ENCODE measurements around the gene B4GALNT3. TPM values are rescaled to one million over a fixed set of nuclear protein-coding genes. Genes with fewer than 3 reads are reported as not detected.

The B4GALNT3 gene
- total RNA-seq, 1 donor, result 0.10 TPM

DNA sequence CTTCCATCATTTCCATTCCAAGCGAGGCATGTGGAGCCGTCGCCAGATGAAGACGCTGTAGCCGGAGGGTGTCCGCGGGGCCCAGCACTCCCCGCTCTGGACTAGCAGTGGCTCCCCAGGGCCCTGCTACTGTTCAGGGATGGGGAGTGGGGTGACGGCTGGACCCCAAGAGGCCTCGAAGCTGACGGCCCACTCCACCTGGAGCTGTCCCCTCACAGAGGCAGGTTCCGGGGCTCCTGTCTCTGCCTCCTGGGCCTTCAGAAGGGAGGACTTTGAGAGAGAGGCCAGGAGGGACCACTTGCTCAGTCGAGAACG is 101.6 kb downstream of the B4GALNT3 start:
- Histone ChIP-seq H3K9me3 (ENCODE audit: low read depth, low read length) (no peaks in the 10 kb centered on the region), H3K4me1 (ENCODE audit: insufficient read depth, low read length) (peaks cover 66% of the 10 kb centered on the region), H3K4me3 (ENCODE audit: low read length) (no peak overlapping the region), H3K27me3 (ENCODE audit: insufficient read depth, low read length) (no peaks in the 10 kb centered on the region)

DNA sequence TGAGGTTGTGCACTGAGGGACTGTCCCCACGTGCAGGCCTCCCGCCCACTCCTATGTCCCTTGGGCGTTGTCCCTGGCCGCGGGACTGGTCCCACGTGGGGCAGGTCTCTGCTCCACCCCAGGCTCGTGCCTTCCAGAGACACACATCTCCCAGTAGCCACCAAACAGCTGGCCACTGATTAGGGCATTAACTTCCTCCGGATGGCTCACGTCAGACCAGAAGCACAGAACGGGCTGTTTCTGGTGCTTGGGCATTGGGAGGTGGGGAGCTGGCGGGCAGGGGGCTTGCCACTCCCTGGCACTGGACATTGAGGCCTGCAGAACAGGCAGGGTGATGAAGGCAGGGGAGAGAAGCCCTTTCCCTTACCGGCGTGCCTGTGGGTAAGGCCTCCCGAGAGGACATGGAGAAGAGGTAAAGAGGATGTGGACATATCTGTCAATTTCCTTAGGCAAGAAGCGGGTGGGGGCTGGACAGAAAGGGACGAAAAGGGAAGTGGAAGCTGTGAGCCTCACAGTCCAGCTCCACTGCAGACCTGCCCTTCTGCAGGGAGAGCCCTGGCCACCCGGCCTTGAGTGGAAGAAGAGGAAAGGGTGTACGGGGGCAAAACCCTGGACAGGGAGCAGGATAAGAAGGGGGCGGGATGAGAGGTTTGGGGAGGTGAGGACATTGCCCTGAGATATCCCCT is 102.3 kb downstream of the B4GALNT3 start:
- H3K4me3 ChIP-seq (ENCODE audit: low read length), result peak overlapping the region; percentile 13
- peaks cover 66% of the 10 kb centered on the region for H3K4me1 ChIP-seq (ENCODE audit: insufficient read depth, low read length)
- no peaks in the 10 kb centered on the region for H3K9me3 ChIP-seq (ENCODE audit: low read depth, low read length)
- H3K27me3 ChIP-seq (ENCODE audit: insufficient read depth, low read length), result no peaks in the 10 kb centered on the region

DNA sequence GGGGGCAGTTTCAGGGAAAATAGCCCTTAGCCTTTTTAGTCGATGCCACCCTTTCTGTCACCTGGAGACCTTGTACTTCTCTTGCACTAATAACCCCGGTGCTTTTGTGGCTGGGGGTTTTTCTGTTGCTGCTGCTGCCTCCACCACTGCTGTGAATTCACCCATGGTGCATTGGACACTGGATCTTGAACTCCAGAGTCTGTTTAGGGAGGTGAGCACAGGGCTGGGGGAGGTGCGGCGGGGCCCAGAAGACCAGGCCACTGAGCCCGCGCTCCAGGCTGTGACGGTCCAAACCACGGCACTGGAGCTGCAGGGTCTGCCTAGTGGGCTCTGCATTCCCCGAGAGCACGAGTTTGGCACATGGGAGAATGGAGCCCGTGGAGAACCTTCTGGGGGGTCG is 102.9 kb downstream of the B4GALNT3 start:
- Histone ChIP-seq H3K9me3 (ENCODE audit: low read depth, low read length) (no peaks in the 10 kb centered on the region), H3K4me1 (ENCODE audit: insufficient read depth, low read length) (peaks cover 66% of the 10 kb centered on the region), H3K4me3 (ENCODE audit: low read length) (no peak overlapping the region), H3K27me3 (ENCODE audit: insufficient read depth, low read length) (no peaks in the 10 kb centered on the region)

DNA sequence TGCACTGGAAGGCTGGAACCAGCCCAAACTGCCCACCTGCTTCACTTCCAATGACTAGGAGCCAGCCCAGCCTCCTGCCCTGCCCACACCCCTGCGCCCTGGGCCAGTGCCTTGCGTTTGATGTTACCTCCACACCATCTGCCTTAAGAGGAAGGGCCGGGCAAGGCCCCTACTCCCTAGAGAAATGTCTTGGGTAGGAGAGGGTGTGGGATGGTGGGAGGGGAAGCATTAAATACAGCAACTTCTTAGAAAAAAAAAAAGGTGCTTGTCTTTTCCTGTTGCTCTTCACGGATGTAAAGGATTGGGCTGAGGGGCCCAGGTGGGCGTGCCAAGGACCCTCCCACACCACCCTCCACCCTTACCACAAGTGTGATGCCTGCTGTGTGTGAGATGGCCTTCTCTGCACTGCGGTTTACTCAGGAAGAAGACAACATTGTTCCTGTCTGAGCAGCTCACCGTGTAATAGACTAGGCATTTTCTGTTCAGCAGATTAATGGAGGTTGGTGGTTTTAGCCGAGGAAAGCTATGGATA is 103.6 kb downstream of the B4GALNT3 start:
- Histone ChIP-seq H3K4me1 (ENCODE audit: insufficient read depth, low read length) (peaks cover 68% of the 10 kb centered on the region), H3K27me3 (ENCODE audit: insufficient read depth, low read length) (no peaks in the 10 kb centered on the region), H3K4me3 (ENCODE audit: low read length) (no peak overlapping the region), H3K9me3 (ENCODE audit: low read depth, low read length) (no peaks in the 10 kb centered on the region)

DNA sequence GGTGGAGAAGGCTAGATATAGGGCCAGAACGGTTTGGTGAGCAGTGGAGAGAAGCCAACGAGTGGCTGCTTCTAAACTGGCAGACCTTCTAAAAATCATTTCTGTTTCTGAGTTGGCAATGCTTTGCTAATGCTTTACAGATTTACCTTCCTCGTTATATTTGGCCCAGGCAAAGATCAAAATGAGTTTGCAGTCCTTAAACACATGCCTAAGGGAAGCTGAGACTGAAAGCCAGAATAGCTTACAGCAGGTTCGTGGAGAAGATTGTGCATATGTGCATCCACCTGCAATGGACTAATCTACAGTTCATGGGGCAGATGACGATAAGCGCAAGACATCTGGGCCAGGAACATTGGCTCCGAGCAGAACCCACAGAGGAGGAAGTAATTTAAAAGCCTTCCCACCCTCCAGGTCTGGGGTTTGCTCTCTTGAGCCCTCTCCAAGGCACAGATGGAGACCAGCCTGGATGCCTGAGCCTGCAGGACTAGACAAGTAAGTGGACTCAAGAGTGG is 104.1 kb downstream of the B4GALNT3 start:
- H3K4me3 ChIP-seq (ENCODE audit: low read length), result no peak overlapping the region
- H3K9me3 ChIP-seq (ENCODE audit: low read depth, low read length), result no peaks in the 10 kb centered on the region
- H3K27me3 ChIP-seq (ENCODE audit: insufficient read depth, low read length), result no peaks in the 10 kb centered on the region
- peaks cover 70% of the 10 kb centered on the region for H3K4me1 ChIP-seq (ENCODE audit: insufficient read depth, low read length)

DNA sequence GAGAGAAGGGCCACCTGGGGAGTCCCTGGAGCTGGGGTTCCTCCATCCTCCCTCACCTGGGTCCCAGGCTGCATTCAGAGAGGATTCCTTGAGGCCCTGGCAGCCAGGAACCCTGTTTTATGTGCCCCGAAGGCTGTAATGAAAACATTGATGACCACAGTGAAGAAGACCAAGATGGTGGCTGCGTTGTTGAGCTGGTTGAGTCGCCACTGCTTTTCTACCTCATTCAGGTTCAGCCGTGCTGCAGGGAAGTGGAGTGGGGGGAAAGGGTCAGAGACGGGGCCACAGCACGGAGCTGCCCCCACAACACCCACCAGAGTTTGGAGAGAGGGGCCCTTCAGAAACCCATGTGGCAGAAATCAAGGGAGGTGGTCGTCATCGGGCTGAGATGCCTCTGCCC is 105.4 kb downstream of the B4GALNT3 start:
- H3K27me3 ChIP-seq (ENCODE audit: insufficient read depth, low read length), result no peaks in the 10 kb centered on the region
- H3K4me1 ChIP-seq (ENCODE audit: insufficient read depth, low read length), result peaks cover 73% of the 10 kb centered on the region
- H3K9me3 ChIP-seq (ENCODE audit: low read depth, low read length), result no peaks in the 10 kb centered on the region
- no peak overlapping the region for H3K4me3 ChIP-seq (ENCODE audit: low read length)

DNA sequence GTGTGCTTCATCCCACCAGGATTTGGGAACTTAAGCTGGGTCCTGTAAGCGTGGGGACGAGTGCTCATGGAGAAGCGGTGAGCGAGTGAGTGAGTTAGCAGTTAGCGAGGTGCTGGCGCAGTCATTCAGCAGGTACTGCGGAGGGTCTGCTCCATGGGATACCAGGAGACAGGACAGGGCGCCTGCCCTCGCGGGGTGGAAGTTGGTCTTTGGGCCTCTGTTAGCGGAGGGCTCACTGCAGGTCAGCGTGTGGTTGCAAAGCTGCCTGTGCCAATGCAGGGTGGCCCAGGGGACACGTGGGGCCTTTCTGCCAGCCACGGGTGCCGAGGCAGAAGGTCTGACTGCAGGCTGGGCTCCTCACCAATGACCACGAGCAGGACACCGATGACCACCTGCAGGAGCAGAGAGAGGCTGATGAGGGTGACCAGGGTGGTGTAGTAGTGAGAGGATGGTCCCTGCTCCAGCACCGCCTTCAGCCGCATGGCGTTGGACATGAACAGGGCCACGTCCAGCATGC is 105.9 kb downstream of the B4GALNT3 start:
- no peaks in the 10 kb centered on the region for H3K27me3 ChIP-seq (ENCODE audit: insufficient read depth, low read length)

DNA sequence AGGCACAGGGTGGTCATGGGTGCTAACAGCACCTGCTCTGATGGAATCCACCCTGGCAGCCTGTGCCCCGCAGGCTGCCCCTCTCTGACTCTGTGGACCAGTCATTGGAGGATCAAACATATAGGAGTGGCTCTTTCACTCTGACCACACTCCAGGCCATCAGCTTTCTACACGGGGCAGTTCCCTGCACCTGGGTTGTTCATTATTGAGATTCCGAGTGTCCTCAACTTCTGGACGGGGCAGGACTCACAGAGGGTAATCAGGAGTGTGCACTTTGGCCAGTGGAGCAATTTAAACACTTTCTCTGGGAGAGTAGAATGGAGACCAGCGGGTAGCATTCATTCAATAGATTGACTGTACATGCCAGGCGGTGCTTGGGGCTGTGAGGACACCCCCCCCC is 108.7 kb downstream of the B4GALNT3 start:
- Histone ChIP-seq H3K4me3 (ENCODE audit: low read length) (no peak overlapping the region), H3K4me1 (ENCODE audit: insufficient read depth, low read length) (peaks cover 44% of the 10 kb centered on the region), H3K27me3 (ENCODE audit: insufficient read depth, low read length) (no peaks in the 10 kb centered on the region), H3K9me3 (ENCODE audit: low read depth, low read length) (no peaks in the 10 kb centered on the region)

More for the DNA sequence above, 105.9 kb downstream of the B4GALNT3 start:
- Histone ChIP-seq H3K4me1 (ENCODE audit: insufficient read depth, low read length) (peaks cover 72% of the 10 kb centered on the region), H3K9me3 (ENCODE audit: low read depth, low read length) (no peaks in the 10 kb centered on the region), H3K4me3 (ENCODE audit: low read length) (no peak overlapping the region)

DNA sequence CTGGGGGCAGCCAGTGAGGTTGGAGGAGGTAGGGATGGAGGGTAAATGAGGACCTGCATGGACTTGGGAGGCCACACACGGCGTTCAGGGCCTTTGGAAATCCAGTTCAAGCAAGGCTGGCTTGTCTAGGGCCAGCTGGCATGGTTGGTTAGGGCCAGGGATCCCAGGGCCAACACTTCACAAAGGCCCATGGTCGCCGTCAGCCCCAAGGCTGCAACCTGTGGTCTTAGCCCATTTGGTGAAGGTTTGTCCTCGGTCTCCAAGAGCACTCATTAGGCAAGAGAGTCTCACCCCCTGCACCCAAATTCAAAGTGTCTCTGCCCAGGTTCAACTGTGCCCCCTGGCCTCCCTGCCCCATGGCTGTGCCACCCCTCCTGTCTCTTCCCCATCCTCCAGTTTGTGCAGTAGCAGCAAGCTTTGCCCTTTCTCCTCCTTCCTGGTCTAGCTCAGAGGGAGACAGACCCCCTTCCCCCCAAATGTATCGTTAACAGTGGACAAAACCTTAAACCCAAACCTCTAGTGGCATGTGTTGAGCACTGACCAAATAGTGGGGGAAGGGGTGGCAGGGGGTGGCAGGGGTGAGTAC is 109.4 kb downstream of the B4GALNT3 start:
- H3K9me3 ChIP-seq (ENCODE audit: low read depth, low read length), result no peaks in the 10 kb centered on the region
- H3K4me1 ChIP-seq (ENCODE audit: insufficient read depth, low read length), result peaks cover 37% of the 10 kb centered on the region
- no peaks in the 10 kb centered on the region for H3K27me3 ChIP-seq (ENCODE audit: insufficient read depth, low read length)
- H3K4me3 ChIP-seq (ENCODE audit: low read length), result no peak overlapping the region

DNA sequence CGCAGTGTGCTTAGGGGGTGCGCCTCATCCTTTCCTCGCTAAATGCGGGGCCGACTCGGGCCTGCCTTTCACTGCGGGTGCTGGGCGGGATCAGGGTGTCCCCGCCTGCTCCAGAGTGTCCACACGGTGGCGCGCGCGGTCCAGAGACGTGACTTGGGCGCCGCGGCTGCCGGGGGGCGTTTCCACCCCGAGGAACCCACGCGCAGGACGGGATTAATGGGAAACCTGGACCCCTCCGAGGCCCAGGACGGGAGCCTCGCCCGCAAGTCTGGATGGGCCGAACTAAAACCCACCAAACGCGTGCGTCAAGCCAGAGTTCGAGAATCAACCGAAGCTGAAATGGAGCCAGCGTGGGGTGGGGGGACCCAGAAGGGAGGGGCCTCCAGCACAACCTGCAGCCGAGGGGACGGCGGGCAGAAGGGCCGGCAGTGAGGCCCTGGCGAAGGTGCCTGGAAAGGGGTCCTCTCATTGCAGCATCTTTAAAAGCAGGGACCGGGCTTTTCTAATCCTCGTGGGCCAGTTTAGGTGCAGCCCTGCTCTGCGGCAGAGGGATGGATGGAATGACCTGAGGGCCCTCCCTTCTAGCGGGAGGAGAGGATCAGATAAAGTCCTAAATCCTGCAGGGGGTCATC is 110.2 kb downstream of the B4GALNT3 start:
- H3K9me3 ChIP-seq (ENCODE audit: low read depth, low read length), result no peaks in the 10 kb centered on the region
- H3K4me3 ChIP-seq (ENCODE audit: low read length), result peak overlapping the region; percentile 31
- H3K27me3 ChIP-seq (ENCODE audit: insufficient read depth, low read length), result no peaks in the 10 kb centered on the region
- peaks cover 30% of the 10 kb centered on the region for H3K4me1 ChIP-seq (ENCODE audit: insufficient read depth, low read length)

DNA sequence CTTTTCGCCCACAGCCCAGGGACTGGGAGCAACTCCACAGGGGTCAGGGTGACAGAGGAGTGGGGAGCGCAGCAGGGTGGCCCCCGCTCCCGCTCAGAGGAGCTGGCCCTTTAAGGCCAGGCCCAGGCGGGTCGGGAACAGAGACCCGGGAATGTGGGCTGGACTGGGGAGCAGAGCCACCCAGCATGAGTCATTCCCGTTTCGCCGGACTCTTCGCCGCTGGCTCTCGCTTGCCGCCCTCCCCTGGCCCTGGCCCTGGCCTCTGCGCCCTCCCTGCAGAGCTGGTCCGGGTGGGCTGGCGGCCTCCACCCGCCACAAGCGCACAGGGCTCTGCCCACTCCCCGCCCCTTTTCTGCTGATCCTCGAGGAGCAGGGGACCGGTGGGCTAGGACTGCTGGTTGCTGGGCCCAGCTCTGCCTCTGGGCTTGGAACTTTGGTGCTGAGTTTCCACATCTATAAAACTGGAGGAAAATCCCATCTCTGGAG is 110.7 kb downstream of the B4GALNT3 start:
- Histone ChIP-seq H3K4me1 (ENCODE audit: insufficient read depth, low read length) (peaks cover 26% of the 10 kb centered on the region), H3K27me3 (ENCODE audit: insufficient read depth, low read length) (no peaks in the 10 kb centered on the region), H3K9me3 (ENCODE audit: low read depth, low read length) (no peaks in the 10 kb centered on the region), H3K4me3 (ENCODE audit: low read length) (no peak overlapping the region)

DNA sequence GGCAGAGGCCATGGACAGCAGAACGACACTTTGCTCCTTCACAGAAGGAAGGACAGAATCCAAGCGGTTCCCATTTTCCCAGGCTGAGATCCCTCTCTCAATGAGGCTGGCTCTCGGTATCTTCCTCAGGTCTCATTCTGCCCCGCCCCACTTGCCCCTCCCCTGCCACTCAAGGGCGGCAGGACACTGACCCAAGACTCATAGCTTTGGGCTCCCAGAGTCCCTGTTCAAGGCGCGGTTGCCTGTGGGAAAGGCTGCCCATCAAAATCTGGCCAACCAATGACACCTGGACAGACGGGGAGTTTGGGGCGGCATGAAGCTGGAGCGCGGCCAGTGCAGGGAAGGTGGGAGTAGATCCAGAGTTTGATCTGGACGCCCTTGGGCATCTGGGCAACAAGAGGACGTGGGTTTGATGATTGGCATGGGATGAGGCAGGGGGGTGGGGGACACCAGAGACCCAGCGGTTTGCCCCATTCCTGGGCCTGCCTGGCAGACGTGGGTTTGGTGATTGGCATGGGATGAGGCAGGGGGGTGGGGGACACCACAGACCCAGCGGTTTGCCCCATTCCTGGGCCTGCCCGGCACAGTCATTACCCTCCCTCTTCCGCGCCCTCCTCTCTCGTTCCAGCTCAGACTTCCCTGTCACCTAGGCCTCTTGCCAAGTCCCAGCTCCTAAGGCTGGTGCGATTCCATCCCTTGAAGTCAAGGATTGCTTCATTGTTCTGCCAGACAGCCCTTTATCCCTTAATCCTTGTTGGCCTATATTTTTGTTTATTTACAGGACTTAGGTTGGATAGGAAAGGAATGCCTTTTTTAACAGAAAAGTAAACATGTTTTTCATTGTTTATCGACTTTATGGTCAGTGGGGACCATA is 111.4 kb downstream of the B4GALNT3 start:
- no peak overlapping the region for H3K4me3 ChIP-seq (ENCODE audit: low read length)
- no peaks in the 10 kb centered on the region for H3K27me3 ChIP-seq (ENCODE audit: insufficient read depth, low read length)
- H3K9me3 ChIP-seq (ENCODE audit: low read depth, low read length), result no peaks in the 10 kb centered on the region
- peaks cover 26% of the 10 kb centered on the region for H3K4me1 ChIP-seq (ENCODE audit: insufficient read depth, low read length)

DNA sequence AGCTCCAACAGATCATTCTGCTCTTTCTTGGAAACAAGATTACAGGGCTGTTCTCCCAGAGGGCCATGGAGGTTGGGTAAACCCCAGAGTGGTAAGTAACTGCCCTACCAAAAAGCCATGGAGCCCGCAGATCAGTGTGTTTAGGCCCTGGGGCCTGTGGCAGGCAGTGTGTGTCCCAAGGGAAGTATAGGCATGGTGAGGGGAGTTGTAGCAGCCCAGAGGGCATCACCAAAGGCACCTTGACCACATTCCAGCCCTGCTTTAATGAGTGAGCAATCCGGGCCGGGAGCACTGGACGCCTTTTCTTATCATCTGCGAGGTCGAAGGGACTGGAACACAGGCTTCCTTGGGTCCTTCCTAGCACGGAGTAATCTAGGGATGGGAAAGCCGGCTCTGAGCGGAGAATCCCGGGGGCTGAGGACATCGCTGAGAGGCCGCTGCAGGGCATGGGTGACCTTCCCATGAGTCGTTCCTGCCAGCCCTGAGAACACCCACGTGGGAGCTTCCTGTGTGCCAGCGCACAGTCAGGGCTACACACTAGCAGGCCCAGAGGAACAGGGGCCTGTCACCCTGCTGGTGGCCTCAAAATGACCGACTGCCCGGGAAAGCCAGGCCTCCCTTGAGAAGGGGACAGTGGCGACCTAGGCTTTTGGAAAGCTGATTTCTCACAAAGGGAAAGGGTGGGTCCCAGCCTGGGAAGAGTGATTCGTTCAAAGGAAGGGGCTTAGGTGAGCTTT is 112.2 kb downstream of the B4GALNT3 start:
- H3K4me1 ChIP-seq (ENCODE audit: insufficient read depth, low read length), result peaks cover 33% of the 10 kb centered on the region
- H3K9me3 ChIP-seq (ENCODE audit: low read depth, low read length), result no peaks in the 10 kb centered on the region
- no peak overlapping the region for H3K4me3 ChIP-seq (ENCODE audit: low read length)
- H3K27me3 ChIP-seq (ENCODE audit: insufficient read depth, low read length), result no peaks in the 10 kb centered on the region

DNA sequence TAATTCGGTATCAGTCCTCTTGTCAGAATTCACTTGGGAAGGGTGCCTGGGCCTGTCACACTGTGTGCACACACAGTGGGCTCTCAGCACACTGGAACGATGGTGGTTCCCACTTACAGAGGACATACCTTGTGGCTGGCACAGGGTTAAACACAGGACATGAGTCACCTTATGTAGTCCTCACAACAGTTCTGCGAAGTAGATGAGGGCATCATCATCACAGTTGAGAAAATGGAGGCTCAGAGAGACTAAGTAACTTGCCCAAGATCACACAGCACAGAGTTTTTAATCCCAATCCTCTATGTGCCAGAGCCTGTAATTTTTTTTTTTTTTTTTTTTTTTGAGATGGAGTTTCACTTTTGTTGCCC is 112.8 kb downstream of the B4GALNT3 start:
- peaks cover 33% of the 10 kb centered on the region for H3K4me1 ChIP-seq (ENCODE audit: insufficient read depth, low read length)
- H3K9me3 ChIP-seq (ENCODE audit: low read depth, low read length), result no peaks in the 10 kb centered on the region
- no peaks in the 10 kb centered on the region for H3K27me3 ChIP-seq (ENCODE audit: insufficient read depth, low read length)
- H3K4me3 ChIP-seq (ENCODE audit: low read length), result no peak overlapping the region

Data from mononuclear cell (primary cell).